Measurements from ENCODE around the gene PRR33.
"Not testable (repeated sequence)": the region's sequence is repeated elsewhere in the genome, so short reads cannot be mapped to it uniquely, and the experiment has no call there.

The PRR33 gene

DNA sequence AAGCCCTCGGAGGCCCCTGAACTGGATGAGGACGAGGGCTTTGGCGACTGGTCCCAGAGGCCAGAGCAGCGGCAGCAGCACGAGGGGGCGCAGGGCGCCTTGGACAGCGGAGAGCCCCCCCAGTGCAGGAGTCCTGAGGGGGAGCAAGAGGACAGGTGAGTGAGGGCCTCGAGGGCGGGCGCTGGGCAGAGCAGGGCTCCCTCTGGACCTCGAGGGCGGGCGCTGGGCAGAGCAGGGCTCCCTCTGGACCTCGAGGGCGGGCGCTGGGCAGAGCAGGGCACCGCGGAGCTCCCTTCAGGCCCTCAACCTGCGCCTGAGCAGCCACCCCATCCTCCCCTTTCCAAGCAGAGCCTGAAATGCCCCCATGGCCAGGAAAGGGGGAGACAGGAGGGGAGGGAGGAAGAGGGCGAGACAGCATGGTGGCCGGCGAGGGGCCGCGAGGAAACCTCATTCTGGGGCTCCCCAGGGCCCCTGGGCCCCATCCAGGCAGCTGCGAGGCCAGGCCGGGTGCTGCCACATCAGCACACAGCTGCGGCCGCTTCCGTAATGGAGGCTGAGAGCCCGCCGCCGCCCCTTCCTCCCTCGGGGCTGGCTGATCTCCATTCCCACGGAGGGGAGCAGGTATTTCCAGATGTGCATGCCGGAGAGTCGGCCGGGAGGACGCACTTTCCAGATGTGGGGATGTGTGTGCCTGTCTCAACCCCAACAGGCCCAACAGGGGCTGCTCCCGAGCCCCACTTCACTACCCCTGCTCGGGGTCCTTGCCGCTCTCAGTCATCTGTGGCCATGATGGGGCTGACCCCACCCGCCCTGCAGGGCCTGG is 10.0 kb downstream of the PRR33 start:
- H3K27ac Mint-ChIP-seq, result no peak overlapping the region
- H3K9me3 Mint-ChIP-seq, result no peaks in the 10 kb centered on the region
- no peak overlapping the region for H3K4me3 Mint-ChIP-seq
- no peaks in the 10 kb centered on the region for H3K27me3 Mint-ChIP-seq (ENCODE audit: low read depth)
- no peak for DNase-seq (ENCODE audit: low spot score)
- H3K36me3 Mint-ChIP-seq (ENCODE audit: low read depth), result peaks cover 2% of the 10 kb centered on the region
- peaks cover under 1% of the 10 kb centered on the region for H3K4me1 Mint-ChIP-seq (ENCODE audit: low read depth)

DNA sequence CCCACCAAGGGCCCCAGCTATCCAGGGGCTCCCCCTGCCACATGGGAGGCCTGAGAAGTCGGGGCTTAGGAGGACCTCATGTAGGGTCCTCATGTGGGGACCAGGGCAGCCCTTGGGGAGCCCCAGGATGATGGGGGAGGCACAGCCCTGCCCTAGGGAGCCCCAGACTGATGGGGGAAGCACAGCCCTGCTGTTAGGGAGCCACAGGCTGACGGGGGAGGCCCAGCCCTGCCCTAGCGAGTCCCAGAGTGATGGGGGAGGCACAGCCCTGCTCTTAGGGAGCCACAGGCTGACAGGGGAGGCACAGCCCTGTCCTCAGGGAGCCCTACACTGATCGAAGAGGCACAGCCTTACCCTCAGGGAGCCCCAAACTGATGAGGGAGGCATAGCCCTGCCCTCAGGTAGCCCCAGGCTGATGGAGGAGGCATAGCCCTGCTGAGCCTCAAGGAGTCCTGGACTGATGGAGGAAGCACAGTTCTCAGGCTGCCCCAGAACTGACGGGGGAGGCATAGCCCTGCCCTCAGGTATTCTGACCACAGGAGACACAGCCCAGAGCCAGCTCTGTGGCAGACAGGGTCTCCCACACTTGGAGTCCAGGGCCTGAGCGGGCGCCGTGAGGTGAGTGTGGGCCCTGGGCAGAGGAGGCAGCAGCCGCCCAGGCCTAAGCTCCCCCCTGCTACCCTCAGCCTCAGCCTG is 10.8 kb downstream of the PRR33 start:
- Mint-ChIP-seq H3K27ac (no peak overlapping the region), H3K4me1 (ENCODE audit: low read depth) (no peaks in the 10 kb centered on the region), H3K36me3 (ENCODE audit: low read depth) (peaks cover 2% of the 10 kb centered on the region), H3K27me3 (ENCODE audit: low read depth) (no peaks in the 10 kb centered on the region), H3K9me3 (no peaks in the 10 kb centered on the region), H3K4me3 (no peak overlapping the region)
- no peak for DNase-seq (ENCODE audit: low spot score)

DNA sequence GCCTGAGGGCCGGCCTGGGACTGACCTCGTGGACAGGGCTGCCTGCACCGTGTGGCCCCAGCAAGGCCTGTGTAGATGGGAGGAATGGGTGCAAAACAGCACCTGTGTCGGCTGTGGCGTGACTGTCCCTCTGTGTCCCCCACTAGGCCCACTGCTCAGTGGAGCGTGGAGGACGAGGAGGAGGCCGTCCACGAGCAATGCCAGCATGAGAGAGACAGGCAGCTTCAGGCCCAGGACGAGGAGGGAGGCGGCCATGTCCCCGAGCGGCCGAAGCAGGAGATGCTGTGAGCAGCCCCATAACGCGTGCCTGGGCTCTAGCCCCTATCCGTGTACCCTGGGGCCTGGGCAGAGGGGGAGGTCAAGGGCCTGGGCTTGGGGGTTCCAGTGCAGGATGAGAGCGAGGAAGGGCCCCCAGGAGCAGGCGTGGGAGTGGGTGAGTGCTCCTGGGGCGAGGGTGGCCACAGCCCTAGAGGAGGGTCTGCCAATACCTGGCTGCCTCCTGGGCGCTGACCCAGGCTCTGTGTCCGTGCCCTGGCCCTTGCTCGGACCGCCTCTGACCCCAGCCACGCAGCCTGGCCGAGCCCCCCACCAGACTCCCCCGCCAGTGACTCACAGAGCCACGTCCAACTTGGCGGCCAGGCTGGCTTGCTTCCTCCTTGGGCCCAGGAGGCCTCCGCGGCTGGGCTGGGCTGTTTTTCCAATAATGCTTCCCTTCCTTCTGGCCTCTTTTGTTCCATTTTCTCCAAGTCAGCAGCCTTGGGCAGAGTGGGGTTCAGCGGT is 11.6 kb downstream of the PRR33 start:
- Mint-ChIP-seq H3K27ac (no peak overlapping the region), H3K27me3 (ENCODE audit: low read depth) (no peaks in the 10 kb centered on the region), H3K9me3 (no peaks in the 10 kb centered on the region), H3K4me3 (no peak overlapping the region), H3K4me1 (ENCODE audit: low read depth) (no peaks in the 10 kb centered on the region), H3K36me3 (ENCODE audit: low read depth) (peaks cover 5% of the 10 kb centered on the region)
- no peak for DNase-seq (ENCODE audit: low spot score)

DNA sequence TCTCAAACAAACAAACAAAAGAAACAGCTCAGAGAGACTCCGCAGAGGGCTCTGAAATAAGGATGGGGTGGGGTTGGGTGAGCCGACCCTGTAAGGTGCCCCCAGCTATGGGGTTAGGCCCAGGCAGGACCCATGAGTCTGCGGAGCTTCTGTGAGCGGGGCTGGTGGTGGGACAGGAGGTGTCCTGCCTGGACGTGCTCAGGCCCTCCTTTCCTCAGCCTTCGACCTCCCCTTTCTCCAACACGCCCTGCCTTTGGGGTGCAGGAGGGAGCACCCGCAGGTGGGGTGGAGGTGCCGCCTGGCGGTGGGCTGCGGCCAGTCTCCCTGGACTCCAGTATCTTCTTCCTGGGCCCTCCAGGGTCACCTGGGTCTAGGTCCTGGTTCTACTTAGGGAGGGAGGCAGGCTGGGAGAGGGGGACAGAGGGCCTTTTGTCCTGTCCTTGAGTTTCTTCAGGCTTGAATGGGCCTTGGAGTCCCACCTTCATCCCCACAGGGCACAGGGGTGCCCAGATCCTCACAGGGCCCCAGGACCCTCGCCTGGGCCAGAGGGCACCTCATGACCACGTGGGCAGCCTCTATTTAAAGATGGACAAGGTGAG is 12.3 kb downstream of the PRR33 start:
- DNase-seq (ENCODE audit: low spot score), result no peak
- Mint-ChIP-seq H3K4me3 (no peak overlapping the region), H3K27ac (no peak overlapping the region), H3K4me1 (ENCODE audit: low read depth) (no peaks in the 10 kb centered on the region), H3K36me3 (ENCODE audit: low read depth) (peaks cover 5% of the 10 kb centered on the region), H3K9me3 (no peaks in the 10 kb centered on the region), H3K27me3 (ENCODE audit: low read depth) (no peaks in the 10 kb centered on the region)

DNA sequence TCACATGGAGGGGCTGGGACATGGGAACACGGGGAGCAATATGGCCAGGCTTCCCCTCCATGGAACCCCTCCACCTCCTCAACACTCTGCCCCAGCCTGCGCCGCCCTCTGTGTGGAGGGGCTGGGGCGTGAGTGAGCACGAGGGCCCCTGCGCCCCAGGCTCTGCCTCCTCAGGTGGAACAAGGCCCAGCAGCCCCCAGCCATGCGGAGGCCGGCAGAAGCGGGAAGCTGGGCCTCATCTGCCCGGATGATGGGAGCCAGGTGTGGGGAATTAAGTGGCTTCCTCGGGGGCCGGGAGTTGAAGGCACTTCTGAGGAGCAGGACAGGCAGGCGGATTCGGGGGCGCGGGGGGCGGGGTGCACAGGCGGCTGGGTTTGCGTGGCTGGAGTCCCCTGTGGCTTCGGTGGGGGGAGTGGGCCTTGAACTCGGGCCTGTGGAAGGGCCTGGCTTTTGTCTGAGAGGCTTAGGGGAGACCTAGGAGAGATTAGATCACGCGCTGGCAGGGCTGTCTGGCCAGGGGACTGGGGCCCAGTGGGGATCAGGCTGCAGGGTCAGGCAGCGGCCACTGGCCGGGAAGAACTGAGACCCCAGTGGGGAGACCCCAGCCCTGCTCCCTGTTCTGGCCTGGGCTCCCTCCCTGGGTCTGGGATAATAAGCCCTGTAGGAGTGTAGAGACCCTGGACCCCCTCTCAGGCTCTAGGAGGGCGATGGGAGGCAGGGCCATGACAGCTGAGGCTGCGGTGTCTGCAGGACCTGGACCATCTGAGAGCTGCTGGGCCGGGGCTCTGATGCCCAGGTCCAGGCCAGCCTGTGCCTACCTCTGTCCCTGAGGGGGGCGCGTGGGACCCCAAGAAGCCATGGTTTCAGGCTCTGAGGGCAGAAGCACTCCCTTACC is 13.3 kb downstream of the PRR33 start:
- no peaks in the 10 kb centered on the region for H3K27me3 Mint-ChIP-seq (ENCODE audit: low read depth)
- DNase-seq (ENCODE audit: low spot score), result no peak
- peaks cover 5% of the 10 kb centered on the region for H3K36me3 Mint-ChIP-seq (ENCODE audit: low read depth)
- H3K9me3 Mint-ChIP-seq, result no peaks in the 10 kb centered on the region
- H3K4me1 Mint-ChIP-seq (ENCODE audit: low read depth), result no peaks in the 10 kb centered on the region
- no peak overlapping the region for H3K27ac Mint-ChIP-seq
- H3K4me3 Mint-ChIP-seq, result no peak overlapping the region

DNA sequence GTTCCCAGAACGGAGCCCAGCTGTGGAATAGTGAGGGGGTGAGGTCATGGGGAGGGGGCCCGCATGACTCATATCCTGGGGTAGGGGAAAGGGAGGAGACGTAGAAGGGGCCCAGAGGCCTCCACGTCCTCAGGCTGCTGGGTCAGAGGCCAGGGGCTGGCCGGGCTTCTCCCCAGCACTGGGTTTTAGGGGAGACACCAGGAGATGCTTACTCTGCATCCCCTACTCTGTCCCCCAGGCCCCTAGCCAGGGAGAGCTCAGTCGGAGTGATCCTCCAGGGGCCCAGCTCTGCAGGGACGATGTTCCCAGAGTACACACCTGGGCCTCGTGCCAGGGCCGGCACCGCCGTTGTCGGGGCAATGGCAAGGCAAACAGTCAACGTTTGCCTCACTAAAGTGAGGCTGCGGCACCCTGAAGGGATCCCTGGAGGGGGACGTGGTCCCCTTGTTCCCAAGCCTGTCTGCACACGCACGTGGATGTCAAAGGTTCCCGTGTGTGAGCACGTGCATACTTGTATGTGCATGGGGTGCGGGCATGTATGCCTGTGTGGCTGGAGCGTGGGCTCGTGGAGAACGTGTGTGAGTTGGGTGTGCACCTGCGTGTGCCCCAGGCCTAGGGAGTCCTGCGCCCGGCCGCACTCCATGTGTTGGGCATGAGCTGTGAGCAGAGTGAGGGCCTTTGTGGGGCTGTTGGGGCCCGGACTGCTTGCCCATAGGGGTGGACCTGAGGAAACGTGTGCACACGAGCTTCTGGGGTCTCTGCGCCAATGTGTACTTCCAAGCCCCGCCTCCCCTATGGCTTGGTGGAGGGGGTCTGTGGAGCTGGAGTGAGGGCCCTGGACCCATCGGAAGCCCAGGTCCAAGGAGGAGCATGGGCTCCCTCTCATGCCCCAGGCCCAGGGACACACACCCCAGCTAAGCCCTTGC is 14.2 kb downstream of the PRR33 start:
- Mint-ChIP-seq H3K9me3 (no peaks in the 10 kb centered on the region), H3K27ac (no peak overlapping the region), H3K4me3 (no peak overlapping the region), H3K27me3 (ENCODE audit: low read depth) (no peaks in the 10 kb centered on the region), H3K36me3 (ENCODE audit: low read depth) (peaks cover 5% of the 10 kb centered on the region), H3K4me1 (ENCODE audit: low read depth) (peaks cover 2% of the 10 kb centered on the region)
- DNase-seq (ENCODE audit: low spot score), result no peak

DNA sequence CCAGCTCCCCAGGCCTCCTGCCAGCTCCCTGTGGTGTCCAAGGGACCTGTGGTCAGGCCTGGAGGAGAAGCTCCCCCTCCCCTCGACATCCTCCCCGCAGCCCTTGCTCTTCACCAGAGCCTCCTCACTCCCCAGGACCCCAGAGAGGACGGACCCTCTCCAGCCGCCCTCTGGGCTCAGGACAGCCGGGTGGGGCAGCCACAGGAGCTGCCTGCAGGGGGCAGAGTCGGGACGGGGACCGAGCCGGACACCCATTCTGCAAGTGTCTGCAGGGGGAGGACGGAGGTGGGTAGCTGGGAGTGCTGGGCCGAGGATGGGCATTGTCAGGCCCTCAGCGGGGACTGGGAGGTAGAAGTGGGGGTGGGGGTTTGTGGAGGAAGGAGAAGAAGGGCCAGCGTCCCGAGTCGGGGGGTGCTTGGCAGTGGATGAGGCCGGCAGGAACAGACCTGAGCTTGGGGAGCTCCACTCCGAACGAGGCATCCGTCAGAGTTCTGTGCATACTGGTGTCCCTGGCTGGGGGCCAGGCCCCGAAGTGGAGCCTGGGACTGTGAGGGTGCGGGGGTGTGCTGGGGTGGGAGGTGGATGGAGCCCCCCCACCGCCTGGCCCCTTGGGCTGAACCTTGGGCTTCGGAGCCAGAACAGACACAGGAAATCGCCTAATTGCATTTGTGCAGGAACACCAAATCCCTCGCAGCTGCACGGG is 15.2 kb downstream of the PRR33 start:
- H3K4me3 Mint-ChIP-seq, result no peak overlapping the region

DNA sequence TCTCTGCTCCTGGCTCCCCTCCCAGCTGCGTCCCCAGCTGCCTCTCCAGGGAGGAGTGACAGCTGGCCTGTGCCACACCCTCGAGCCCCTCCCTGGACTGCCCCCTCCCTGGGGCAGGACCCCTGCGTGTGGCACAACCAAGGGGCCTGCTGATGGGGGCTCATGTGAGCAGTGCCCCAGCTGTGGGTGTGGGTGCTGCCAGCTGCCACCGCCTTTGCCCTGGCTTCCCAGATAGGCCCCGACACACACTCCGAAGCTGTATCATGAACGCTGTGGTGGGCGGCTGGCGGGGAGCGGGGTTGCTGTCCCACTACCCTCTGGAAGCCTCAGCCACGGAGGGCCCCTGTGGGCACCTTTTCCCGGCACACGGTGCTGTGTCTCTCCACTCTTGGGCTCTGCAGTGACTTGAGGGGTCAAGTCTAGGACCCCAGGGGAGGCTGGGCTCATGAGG is 15.8 kb downstream of the PRR33 start:
- H3K4me3 Mint-ChIP-seq; H3K4me1 Mint-ChIP-seq (ENCODE audit: low read depth); H3K27ac Mint-ChIP-seq; DNase-seq (ENCODE audit: low spot score); H3K36me3 Mint-ChIP-seq (ENCODE audit: low read depth); H3K27me3 Mint-ChIP-seq (ENCODE audit: low read depth); H3K9me3 Mint-ChIP-seq: not testable (repeated sequence)

More for the DNA sequence above, 15.2 kb downstream of the PRR33 start:
- H3K27me3 Mint-ChIP-seq (ENCODE audit: low read depth), result no peaks in the 10 kb centered on the region
- no peak for DNase-seq (ENCODE audit: low spot score)
- H3K4me1 Mint-ChIP-seq (ENCODE audit: low read depth), result peaks cover 6% of the 10 kb centered on the region
- H3K27ac Mint-ChIP-seq, result no peak overlapping the region
- H3K36me3 Mint-ChIP-seq (ENCODE audit: low read depth), result peaks cover 5% of the 10 kb centered on the region
- no peaks in the 10 kb centered on the region for H3K9me3 Mint-ChIP-seq

DNA sequence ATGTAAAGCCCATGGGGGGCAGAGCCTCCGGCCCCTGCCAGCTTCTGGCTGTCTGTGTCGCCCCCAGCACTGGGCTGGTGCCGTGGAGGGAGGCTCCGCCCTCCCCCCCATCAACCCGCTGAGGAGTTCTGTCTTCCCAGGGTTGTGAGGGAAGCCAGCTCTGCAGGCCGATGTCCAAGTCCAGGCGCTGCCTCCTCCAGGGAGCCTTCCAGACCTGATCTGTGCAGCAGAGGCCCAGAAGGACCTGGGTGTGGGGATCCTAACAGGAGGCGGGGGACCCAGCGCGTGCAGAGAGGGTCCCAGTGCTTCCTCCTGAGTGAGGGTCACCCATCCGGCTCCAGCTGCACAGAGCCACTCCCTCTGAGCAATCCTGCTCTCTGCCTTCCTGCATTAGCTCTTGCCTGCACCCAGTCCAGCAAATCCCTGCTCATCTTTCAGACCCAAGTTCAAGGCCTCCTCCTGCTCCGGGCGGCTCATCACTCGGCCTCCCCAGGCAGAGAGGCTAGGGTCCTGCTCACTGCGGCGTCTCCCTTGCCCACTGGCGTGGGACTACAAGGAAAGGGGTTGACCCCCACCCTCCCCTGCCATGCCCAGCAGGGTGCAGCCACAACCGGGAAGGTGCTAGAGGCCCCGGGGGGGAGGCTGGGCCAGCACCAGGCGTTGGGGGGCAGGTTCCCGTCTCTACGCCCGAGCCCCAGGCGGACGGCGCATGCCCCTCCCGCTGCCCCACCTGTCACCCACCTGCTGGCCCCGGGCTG is 16.4 kb downstream of the PRR33 start:
- DNase-seq (ENCODE audit: low spot score), result no peak
- Mint-ChIP-seq H3K27ac (peak overlapping the region; percentile 69), H3K27me3 (ENCODE audit: low read depth) (no peaks in the 10 kb centered on the region), H3K36me3 (ENCODE audit: low read depth) (peaks cover 9% of the 10 kb centered on the region), H3K4me3 (no peak overlapping the region), H3K9me3 (no peaks in the 10 kb centered on the region), H3K4me1 (ENCODE audit: low read depth) (peaks cover 16% of the 10 kb centered on the region)

DNA sequence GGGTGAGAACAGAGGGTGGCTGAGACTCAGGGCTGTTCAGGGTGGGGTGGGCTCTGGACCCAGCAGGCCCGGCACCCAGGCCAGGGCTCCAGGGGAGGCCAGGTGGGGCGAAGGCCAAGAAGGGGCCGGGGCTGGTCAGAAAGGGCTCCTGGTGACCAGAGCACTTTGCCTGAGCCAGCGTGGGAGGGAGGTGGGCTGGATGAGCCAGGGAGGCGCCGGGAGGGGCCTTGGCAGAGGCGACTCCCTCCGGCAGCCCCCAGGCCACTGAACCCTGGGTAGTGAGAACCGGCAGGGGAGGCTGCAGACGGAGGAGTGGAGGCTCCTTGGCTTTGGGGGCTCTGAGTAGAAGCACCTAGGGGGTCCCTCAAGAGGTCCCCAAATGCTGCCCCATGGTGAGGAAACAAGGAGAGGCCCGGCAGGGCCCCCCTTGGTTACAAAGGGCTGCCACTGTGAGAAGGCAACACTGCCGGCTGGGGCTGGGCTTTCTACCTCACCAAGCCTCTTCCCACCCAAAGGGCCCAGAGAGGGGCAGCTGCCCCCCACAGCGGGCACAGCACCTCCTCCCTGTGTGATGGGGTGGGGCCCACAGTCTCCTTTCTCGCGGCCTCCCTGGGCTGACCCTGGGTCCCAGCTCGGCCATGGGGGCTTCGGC is 17.1 kb downstream of the PRR33 start:
- DNase-seq (ENCODE audit: low spot score); H3K27me3 Mint-ChIP-seq (ENCODE audit: low read depth); H3K36me3 Mint-ChIP-seq (ENCODE audit: low read depth); H3K4me3 Mint-ChIP-seq; H3K9me3 Mint-ChIP-seq; H3K27ac Mint-ChIP-seq: not testable (repeated sequence)
- H3K4me1 Mint-ChIP-seq (ENCODE audit: low read depth), result peaks cover 17% of the 10 kb centered on the region

DNA sequence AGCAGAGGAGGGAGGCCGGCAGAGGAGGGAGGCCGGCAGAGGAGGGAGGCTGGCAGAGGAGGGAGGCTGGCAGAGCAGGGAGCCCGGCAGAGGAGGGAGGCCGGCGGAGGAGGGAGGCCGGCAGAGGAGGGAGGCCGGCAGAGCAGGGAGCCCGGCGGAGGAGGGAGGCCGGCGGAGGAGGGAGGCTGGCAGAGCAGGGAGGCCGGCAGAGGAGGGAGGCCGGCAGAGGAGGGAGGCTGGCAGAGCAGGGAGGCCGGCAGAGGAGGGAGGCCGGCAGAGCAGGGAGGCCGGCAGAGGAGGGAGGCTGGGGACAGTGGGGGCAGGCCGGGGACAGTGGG is 17.9 kb downstream of the PRR33 start:
- Mint-ChIP-seq H3K27ac (peak overlapping the region; percentile 74), H3K36me3 (ENCODE audit: low read depth) (peaks cover 11% of the 10 kb centered on the region), H3K4me1 (ENCODE audit: low read depth) (peaks cover 24% of the 10 kb centered on the region)
- H3K27me3 Mint-ChIP-seq (ENCODE audit: low read depth); H3K4me3 Mint-ChIP-seq; H3K9me3 Mint-ChIP-seq; DNase-seq (ENCODE audit: low spot score): not testable (repeated sequence)
